Astrocyte (in vitro differentiated cells and primary cell): ENCODE results near the gene MMP14. TPM values are rescaled to one million over a fixed set of nuclear protein-coding genes. Genes with fewer than 3 reads are reported as not detected.

Experiments
- DNase-seq: peaks from one replicate; pipeline ENCODE4 v3.0.0-alpha.2; 2010; ENCODE audit warnings: low read depth
- FAIRE-seq: peaks from 2 replicates; lab custom pipeline; 2011; peaks lifted over from hg19 to GRCh38; lab: Jason Lieb, UNC
- H2AFZ ChIP-seq: 2 replicates; pipeline ENCODE4 v1.6.0; 2012; ENCODE audit warnings: low read depth, low read length, inconsistent platforms
- H3K27ac ChIP-seq: 2 replicates; pipeline ENCODE4 v1.5.1; 2011; ENCODE audit warnings: low read depth, low read length, inconsistent platforms
- H3K27me3 ChIP-seq: 2 replicates; pipeline ENCODE4 v1.6.0; 2011; ENCODE audit warnings: low read length, inconsistent platforms; ENCODE audit not compliant: insufficient read depth
- H3K36me3 ChIP-seq: 2 replicates; pipeline ENCODE4 v1.5.1; 2011; ENCODE audit warnings: low read length, inconsistent platforms; ENCODE audit not compliant: insufficient read depth
- H3K4me1 ChIP-seq: 2 replicates; pipeline ENCODE4 v1.5.1; 2011; ENCODE audit warnings: low read length, inconsistent platforms; ENCODE audit not compliant: insufficient read depth
- H3K4me2 ChIP-seq: 2 replicates; pipeline ENCODE4 v1.6.0; 2012; ENCODE audit warnings: low read length, inconsistent platforms
- H3K4me3 ChIP-seq: 2 replicates; pipeline ENCODE4 v1.5.1; 2011; ENCODE audit warnings: low read depth, mild to moderate bottlenecking, low read length, inconsistent platforms; ENCODE audit not compliant: insufficient read depth
- H3K79me2 ChIP-seq: 2 replicates; pipeline ENCODE4 v1.6.0; 2012; ENCODE audit warnings: mild to moderate bottlenecking, low read length, inconsistent platforms; ENCODE audit not compliant: insufficient read depth
- H3K9ac ChIP-seq: 2 replicates; pipeline ENCODE4 v1.6.0; 2012; ENCODE audit warnings: mild to moderate bottlenecking, low read length, inconsistent platforms
- H3K9me3 ChIP-seq: 2 replicates; pipeline ENCODE4 v1.5.1; 2012; ENCODE audit warnings: low read depth, mild to moderate bottlenecking, low read length, inconsistent platforms; ENCODE audit not compliant: insufficient read depth
- H4K20me1 ChIP-seq: 2 replicates; pipeline ENCODE4 v1.6.0; 2012; ENCODE audit warnings: low read length, inconsistent platforms; ENCODE audit not compliant: insufficient read depth
- H3K27ac Mint-ChIP-seq: one replicate; pipeline ENCODE4 v1.8.0; 2021; ENCODE audit warnings: mild to moderate bottlenecking, mixed read lengths; ENCODE audit not compliant: unreplicated experiment
- H3K27me3 Mint-ChIP-seq: one replicate; pipeline ENCODE4 v1.8.0; 2021; ENCODE audit warnings: low read depth, mixed read lengths; ENCODE audit not compliant: unreplicated experiment
- H3K36me3 Mint-ChIP-seq: one replicate; pipeline ENCODE4 v1.8.0; 2021; ENCODE audit warnings: low read depth, mixed read lengths; ENCODE audit not compliant: unreplicated experiment
- H3K4me1 Mint-ChIP-seq: one replicate; pipeline ENCODE4 v1.8.0; 2021; ENCODE audit warnings: low read depth, mixed read lengths; ENCODE audit not compliant: unreplicated experiment
- H3K4me3 Mint-ChIP-seq: one replicate; pipeline ENCODE4 v1.8.0; 2021; ENCODE audit warnings: mild to moderate bottlenecking, moderate library complexity, mixed read lengths; ENCODE audit not compliant: unreplicated experiment
- H3K9me3 Mint-ChIP-seq: one replicate; pipeline ENCODE4 v1.8.0; 2021; ENCODE audit warnings: mild to moderate bottlenecking, mixed read lengths; ENCODE audit not compliant: unreplicated experiment
- EZH2 ChIP-seq: IDR thresholded peaks from 2 replicates; pipeline ENCODE4 v1.6.1; 2012; ENCODE audit warnings: mild to moderate bottlenecking, low read length, inconsistent platforms; ENCODE audit not compliant: insufficient read depth
- total RNA-seq: library from RNA; stranded (reverse); gene quantifications from 2 replicates; pipeline ENCODE4 v1.2.1, GENCODE V29; 2021
- TF ChIP-seq, protein P1 (sequence below): IDR thresholded peaks from 2 replicates; pipeline ENCODE4 v1.5.1; 2011; ENCODE audit warnings: low read depth, mild to moderate bottlenecking, inconsistent platforms, low read length, moderate library complexity; ENCODE audit not compliant: insufficient read depth

MMP14 gene
- total RNA-seq, 1 donor from 2014 or later: 911 TPM

DNA sequence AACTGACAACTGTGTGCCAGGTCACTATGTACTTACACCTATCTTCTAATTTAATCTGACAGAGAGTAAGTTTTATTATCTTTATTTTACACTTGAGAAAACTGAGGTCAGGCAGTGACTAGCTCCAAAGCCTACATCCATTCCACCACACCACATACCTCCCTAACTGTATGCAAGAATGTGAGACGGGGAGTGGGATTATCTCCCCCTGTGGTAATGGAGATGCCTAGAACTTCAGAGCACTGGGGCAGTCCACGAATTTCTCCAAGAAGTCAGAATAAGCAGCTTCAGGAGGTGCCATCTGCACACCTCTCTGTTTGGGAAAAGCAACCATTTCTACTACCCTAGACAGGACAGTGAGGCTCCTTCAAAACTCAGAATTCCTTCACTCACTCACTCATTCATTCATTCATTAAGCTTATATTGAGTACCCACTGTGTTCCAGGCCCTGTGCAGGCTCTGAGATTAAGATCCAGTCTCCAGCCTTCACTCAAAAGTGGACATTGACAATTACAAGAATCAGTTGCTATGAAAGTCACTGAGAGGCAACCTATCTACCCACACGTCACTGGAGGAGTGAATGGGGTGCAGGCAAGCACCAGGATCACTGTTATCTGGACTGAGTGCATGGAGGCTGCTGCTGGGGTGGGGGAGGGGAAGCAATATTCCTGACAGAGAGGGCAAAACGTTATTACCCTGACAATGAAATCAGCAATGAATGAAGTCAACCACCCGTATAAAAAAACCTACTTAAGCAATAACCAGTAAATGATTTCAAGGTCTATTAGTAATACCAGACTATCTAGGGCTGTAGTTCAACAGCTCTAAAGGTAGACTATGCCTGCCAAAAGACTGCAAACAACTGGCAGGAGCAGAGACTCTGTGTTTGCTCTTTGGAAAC, 39.1 kb upstream of the MMP14 start:
- FAIRE-seq (no peak), DNase-seq (no peak)
- Histone ChIP-seq H3K79me2 (no peaks in the 10 kb centered on the region), H3K4me3 (no peak overlapping the region), H3K9ac (no peak overlapping the region), H3K27me3 (peaks cover 23% of the 10 kb centered on the region), H3K4me2 (no peak overlapping the region), H3K36me3 (no peaks in the 10 kb centered on the region), H2AFZ (no peak overlapping the region), H3K9me3 (no peaks in the 10 kb centered on the region), H3K4me1 (no peaks in the 10 kb centered on the region), H3K27ac (no peak overlapping the region), H4K20me1 (no peaks in the 10 kb centered on the region)
- H3K27ac Mint-ChIP-seq: no peak overlapping the region
- peaks cover 10% of the 10 kb centered on the region for H3K36me3 Mint-ChIP-seq
- H3K4me3 Mint-ChIP-seq: no peak overlapping the region
- no peaks in the 10 kb centered on the region for H3K4me1 Mint-ChIP-seq
- H3K9me3 Mint-ChIP-seq: peaks cover 4% of the 10 kb centered on the region
- H3K27me3 Mint-ChIP-seq: no peaks in the 10 kb centered on the region
- TF ChIP-seq, protein P1, sequence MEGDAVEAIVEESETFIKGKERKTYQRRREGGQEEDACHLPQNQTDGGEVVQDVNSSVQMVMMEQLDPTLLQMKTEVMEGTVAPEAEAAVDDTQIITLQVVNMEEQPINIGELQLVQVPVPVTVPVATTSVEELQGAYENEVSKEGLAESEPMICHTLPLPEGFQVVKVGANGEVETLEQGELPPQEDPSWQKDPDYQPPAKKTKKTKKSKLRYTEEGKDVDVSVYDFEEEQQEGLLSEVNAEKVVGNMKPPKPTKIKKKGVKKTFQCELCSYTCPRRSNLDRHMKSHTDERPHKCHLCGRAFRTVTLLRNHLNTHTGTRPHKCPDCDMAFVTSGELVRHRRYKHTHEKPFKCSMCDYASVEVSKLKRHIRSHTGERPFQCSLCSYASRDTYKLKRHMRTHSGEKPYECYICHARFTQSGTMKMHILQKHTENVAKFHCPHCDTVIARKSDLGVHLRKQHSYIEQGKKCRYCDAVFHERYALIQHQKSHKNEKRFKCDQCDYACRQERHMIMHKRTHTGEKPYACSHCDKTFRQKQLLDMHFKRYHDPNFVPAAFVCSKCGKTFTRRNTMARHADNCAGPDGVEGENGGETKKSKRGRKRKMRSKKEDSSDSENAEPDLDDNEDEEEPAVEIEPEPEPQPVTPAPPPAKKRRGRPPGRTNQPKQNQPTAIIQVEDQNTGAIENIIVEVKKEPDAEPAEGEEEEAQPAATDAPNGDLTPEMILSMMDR: no peak
- TF ChIP-seq EZH2: no peak

- no peak overlapping the region for H2AFZ ChIP-seq
- Mint-ChIP-seq H3K4me3 (no peak overlapping the region), H3K27me3 (no peaks in the 10 kb centered on the region), H3K9me3 (peaks cover 4% of the 10 kb centered on the region), H3K4me1 (no peaks in the 10 kb centered on the region), H3K36me3 (peaks cover 10% of the 10 kb centered on the region), H3K27ac (no peak overlapping the region)
- no peaks in the 10 kb centered on the region for H3K36me3 ChIP-seq
- no peak for FAIRE-seq
- no peaks in the 10 kb centered on the region for H4K20me1 ChIP-seq
- H3K27ac ChIP-seq: no peak overlapping the region
- H3K4me3 ChIP-seq: no peak overlapping the region
- no peak overlapping the region for H3K4me2 ChIP-seq
- H3K9ac ChIP-seq: no peak overlapping the region
- no peaks in the 10 kb centered on the region for H3K4me1 ChIP-seq
- no peak for DNase-seq
- H3K9me3 ChIP-seq: no peaks in the 10 kb centered on the region
- TF ChIP-seq EZH2: no peak
- TF ChIP-seq, protein P1: no peak
- H3K79me2 ChIP-seq: no peaks in the 10 kb centered on the region
- peaks cover 23% of the 10 kb centered on the region for H3K27me3 ChIP-seq
Measured at GRCh38 chr14:22798528-22798927, 37.9 kb upstream of the MMP14 start.

GRCh38 chr14:22800346-22800745, 36.0 kb upstream of the MMP14 start:
- Mint-ChIP-seq H3K9me3 (peaks cover 4% of the 10 kb centered on the region), H3K36me3 (peaks cover 10% of the 10 kb centered on the region), H3K27ac (no peak overlapping the region), H3K4me1 (no peaks in the 10 kb centered on the region), H3K27me3 (peaks cover 3% of the 10 kb centered on the region), H3K4me3 (no peak overlapping the region)
- Histone ChIP-seq H4K20me1 (no peaks in the 10 kb centered on the region), H3K4me1 (no peaks in the 10 kb centered on the region), H3K9ac (no peak overlapping the region), H3K4me2 (no peak overlapping the region), H3K36me3 (no peaks in the 10 kb centered on the region), H2AFZ (no peak overlapping the region), H3K4me3 (no peak overlapping the region), H3K9me3 (no peaks in the 10 kb centered on the region), H3K27ac (no peak overlapping the region), H3K27me3 (peaks cover 25% of the 10 kb centered on the region), H3K79me2 (no peaks in the 10 kb centered on the region)
- TF ChIP-seq EZH2: no peak
- TF ChIP-seq, protein P1: no peak
- no peak for DNase-seq
- FAIRE-seq: no peak
